Activated naive CD4-positive, alpha-beta T cell (primary cell): Measurements from ENCODE around the gene MASP1.
"Not testable (repeated sequence)": the region's sequence is repeated elsewhere in the genome, so short reads cannot be mapped to it uniquely, and the experiment has no call there.

Experiments
- DNase-seq, 4 experiments: peaks; one replicate each; lab custom pipeline; 2025; lab: John Stamatoyannopoulos, UW

MASP1 gene

GRCh38 chr3:187223799-187224198 is 67.7 kb downstream of the MASP1 start:
- no peak for DNase-seq

GRCh38 chr3:187222801-187223200 is 68.7 kb downstream of the MASP1 start:
- no peak for DNase-seq

- DNase-seq, result no peak
Observed at GRCh38 chr3:187215460-187215859, 76.1 kb downstream of the MASP1 start.

GRCh38 chr3:187213616-187214015 is 77.9 kb downstream of the MASP1 start:
- DNase-seq, result no peak

- DNase-seq, result no peak
Observed at GRCh38 chr3:187212705-187213104, 78.8 kb downstream of the MASP1 start.

- DNase-seq, result no peak
Observed at GRCh38 chr3:187212196-187212545, 79.4 kb downstream of the MASP1 start.

GRCh38 chr3:187211532-187212195 is 79.9 kb downstream of the MASP1 start:
- DNase-seq, result no peak

GRCh38 chr3:187210545-187211327 is 80.8 kb downstream of the MASP1 start:
- no peak for DNase-seq

- no peak for DNase-seq
Observed at GRCh38 chr3:187210091-187210490, 81.4 kb downstream of the MASP1 start.

GRCh38 chr3:187209491-187209890 is 82.0 kb downstream of the MASP1 start:
- no peak for DNase-seq

GRCh38 chr3:187208159-187208558 is 83.4 kb downstream of the MASP1 start:
- no peak for DNase-seq

- no peak for DNase-seq
Observed at GRCh38 chr3:187207624-187208023, 83.9 kb downstream of the MASP1 start.

- no peak for DNase-seq
Observed at GRCh38 chr3:187207062-187207461, 84.5 kb downstream of the MASP1 start.

- no peak for DNase-seq
Observed at GRCh38 chr3:187205683-187206082, 85.9 kb downstream of the MASP1 start.

GRCh38 chr3:187199463-187200050 is 92.0 kb downstream of the MASP1 start:
- DNase-seq, result not testable (repeated sequence)

- DNase-seq, result no peak
Observed at GRCh38 chr3:187198490-187198889, 93.0 kb downstream of the MASP1 start.

- no peak for DNase-seq
Observed at GRCh38 chr3:187197335-187197649, 94.2 kb downstream of the MASP1 start, which contains the start of gene RTP1. TSS of gene RTP1 (plus strand) at chr3:187197486. CDS start at chr3:187197516, 30 bp downstream.

GRCh38 chr3:187196573-187197334 is 94.8 kb downstream of the MASP1 start:
- DNase-seq, result no peak

- DNase-seq, result no peak
Observed at GRCh38 chr3:187193181-187193580, 98.4 kb downstream of the MASP1 start.

GRCh38 chr3:187191271-187191670 is 100.3 kb downstream of the MASP1 start:
- DNase-seq, result no peak

GRCh38 chr3:187188931-187189330 is 102.6 kb downstream of the MASP1 start:
- DNase-seq, result no peak

- no peak for DNase-seq
Observed at GRCh38 chr3:187186801-187187421, 104.6 kb downstream of the MASP1 start.
